HG03066 (cell line): ENCODE results near the gene SLFN12L.
A peak's percentile ranks its signal among the peaks of the same experiment; 100 is the strongest.

Experiments used
- ATAC-seq: cut with Tn5 transposase; IDR thresholded peaks from one replicate; pipeline ENCODE4 v1.9.1; 2021; ENCODE audit warnings: low read depth; ENCODE audit not compliant: unreplicated experiment

The SLFN12L gene

GRCh38 chr17:35433075-35433894, 104.2 kb downstream of the SLFN12L start:
- ATAC-seq: no peak

- ATAC-seq: peak; percentile 63
Observed at GRCh38 chr17:35432176-35433074, 105.1 kb downstream of the SLFN12L start, which contains the start of gene SLFN12. TSS of gene SLFN12 (minus strand) at chr17:35432500. CDS start at chr17:35423028, 9,472 bp downstream.

- ATAC-seq: no peak
Observed at GRCh38 chr17:35429702-35430101, 107.8 kb downstream of the SLFN12L start.

- ATAC-seq: no peak
Observed at GRCh38 chr17:35428229-35428628, 109.2 kb downstream of the SLFN12L start.

- ATAC-seq: no peak
Observed at GRCh38 chr17:35423761-35424160, 113.7 kb downstream of the SLFN12L start.
